Measurements from ENCODE around the gene DDX47.

The DDX47 gene

GRCh38 chr12:12784911-12785814 lies 28.0 kb upstream of the DDX47 start, which contains the start of gene APOLD1:
Gene APOLD1 (plus strand): TSS chr12:12785659. CDS start chr12:12785692, 33 bp downstream.
- no peak for ATAC-seq
- TF ChIP-seq CSDC2 (CRISPR knock-in tag; IDR thresholded peaks at IDR 0.05) (no peak), GLIS3 (CRISPR knock-in tag; IDR thresholded peaks at IDR 0.05) (no peak), OSR1 (CRISPR knock-in tag; IDR thresholded peaks at IDR 0.05) (no peak), ZFP3 (CRISPR knock-in tag; IDR thresholded peaks at IDR 0.05) (no peak), ESRRG (CRISPR knock-in tag; IDR thresholded peaks at IDR 0.05) (no peak), ZNF565 (CRISPR knock-in tag; conservative IDR thresholded peaks at IDR 0.05; ENCODE audit: low read depth) (no peak), PPARA (CRISPR knock-in tag; IDR thresholded peaks at IDR 0.05; ENCODE audit: borderline replicate concordance) (no peak), TSHZ2 (CRISPR knock-in tag; IDR thresholded peaks at IDR 0.05) (no peak), ISL1 (CRISPR knock-in tag; IDR thresholded peaks at IDR 0.05) (no peak)
- TF ChIP-seq, protein P1, sequence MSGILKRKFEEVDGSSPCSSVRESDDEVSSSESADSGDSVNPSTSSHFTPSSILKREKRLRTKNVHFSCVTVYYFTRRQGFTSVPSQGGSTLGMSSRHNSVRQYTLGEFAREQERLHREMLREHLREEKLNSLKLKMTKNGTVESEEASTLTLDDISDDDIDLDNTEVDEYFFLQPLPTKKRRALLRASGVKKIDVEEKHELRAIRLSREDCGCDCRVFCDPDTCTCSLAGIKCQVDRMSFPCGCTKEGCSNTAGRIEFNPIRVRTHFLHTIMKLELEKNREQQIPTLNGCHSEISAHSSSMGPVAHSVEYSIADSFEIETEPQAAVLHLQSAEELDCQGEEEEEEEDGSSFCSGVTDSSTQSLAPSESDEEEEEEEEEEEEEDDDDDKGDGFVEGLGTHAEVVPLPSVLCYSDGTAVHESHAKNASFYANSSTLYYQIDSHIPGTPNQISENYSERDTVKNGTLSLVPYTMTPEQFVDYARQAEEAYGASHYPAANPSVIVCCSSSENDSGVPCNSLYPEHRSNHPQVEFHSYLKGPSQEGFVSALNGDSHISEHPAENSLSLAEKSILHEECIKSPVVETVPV (CRISPR knock-in tag; IDR thresholded peaks at IDR 0.05), result no peak
- TF ChIP-seq, protein P2, sequence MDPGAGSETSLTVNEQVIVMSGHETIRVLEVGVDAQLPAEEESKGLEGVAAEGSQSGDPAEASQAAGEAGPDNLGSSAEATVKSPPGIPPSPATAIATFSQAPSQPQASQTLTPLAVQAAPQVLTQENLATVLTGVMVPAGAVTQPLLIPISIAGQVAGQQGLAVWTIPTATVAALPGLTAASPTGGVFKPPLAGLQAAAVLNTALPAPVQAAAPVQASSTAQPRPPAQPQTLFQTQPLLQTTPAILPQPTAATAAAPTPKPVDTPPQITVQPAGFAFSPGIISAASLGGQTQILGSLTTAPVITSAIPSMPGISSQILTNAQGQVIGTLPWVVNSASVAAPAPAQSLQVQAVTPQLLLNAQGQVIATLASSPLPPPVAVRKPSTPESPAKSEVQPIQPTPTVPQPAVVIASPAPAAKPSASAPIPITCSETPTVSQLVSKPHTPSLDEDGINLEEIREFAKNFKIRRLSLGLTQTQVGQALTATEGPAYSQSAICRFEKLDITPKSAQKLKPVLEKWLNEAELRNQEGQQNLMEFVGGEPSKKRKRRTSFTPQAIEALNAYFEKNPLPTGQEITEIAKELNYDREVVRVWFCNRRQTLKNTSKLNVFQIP (CRISPR knock-in tag; IDR thresholded peaks at IDR 0.05; ENCODE audit: borderline replicate concordance, low read depth), result no peak

DNA sequence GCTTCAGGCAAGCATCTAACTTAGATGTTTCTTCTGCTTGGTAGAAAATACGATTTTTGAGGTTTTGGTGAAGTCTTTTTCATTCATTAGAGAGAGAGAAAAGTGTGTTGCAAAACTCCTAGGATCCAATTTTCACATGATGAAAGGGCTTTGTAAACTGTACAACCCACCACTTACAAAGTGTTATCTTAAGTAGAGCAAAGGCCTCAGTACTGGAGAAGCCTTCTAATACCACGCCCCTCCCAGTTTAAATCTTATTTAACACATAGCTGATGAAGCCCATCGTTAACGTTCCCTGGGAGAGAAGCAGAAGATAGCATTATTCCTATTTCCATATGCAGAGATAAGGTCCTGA lies 26.8 kb upstream of the DDX47 start:
- TF ChIP-seq ZNF8 (CRISPR knock-in tag; IDR thresholded peaks at IDR 0.05) (no peak), ARNTL (CRISPR knock-in tag; IDR thresholded peaks at IDR 0.05; ENCODE audit: borderline replicate concordance, low read depth) (no peak), RARB (CRISPR knock-in tag; IDR thresholded peaks at IDR 0.05) (no peak), CREB5 (CRISPR knock-in tag; IDR thresholded peaks at IDR 0.05; ENCODE audit: low read depth) (no peak), TSHZ2 (CRISPR knock-in tag; IDR thresholded peaks at IDR 0.05) (no peak), ESRRG (CRISPR knock-in tag; IDR thresholded peaks at IDR 0.05) (no peak), CSDC2 (CRISPR knock-in tag; IDR thresholded peaks at IDR 0.05) (no peak), ZNF70 (CRISPR knock-in tag; IDR thresholded peaks at IDR 0.05) (no peak), OSR1 (CRISPR knock-in tag; IDR thresholded peaks at IDR 0.05) (no peak), BACH2 (CRISPR knock-in tag; IDR thresholded peaks at IDR 0.05; ENCODE audit: borderline replicate concordance) (no peak)
- TF ChIP-seq, protein P1 (CRISPR knock-in tag; IDR thresholded peaks at IDR 0.05), result no peak
- ATAC-seq, result peak; percentile 7
